Lower lobe of right lung (tissue), 2 donors: ENCODE results near the gene MYLK3. TPM values are rescaled to one million over a fixed set of nuclear protein-coding genes. Genes with fewer than 3 reads are reported as not detected.
A peak's percentile ranks its signal among the peaks of the same experiment; 100 is the strongest.
"Not testable (repeated sequence)": the region's sequence is repeated elsewhere in the genome, so short reads cannot be mapped to it uniquely, and the experiment has no call there.

ENCODE experiments used
- ATAC-seq, 2 donors: fragments of 200-7000 bp; cut with Tn5 transposase; one replicate each; pipeline ENCODE4 v1.9.1; 2020 to 2022; ENCODE audit warnings: mild to moderate bottlenecking in 2 of 2, moderate library complexity in 2 of 2
- DNase-seq: peaks from one replicate; pipeline ENCODE4 v3.0.0-alpha.2; 2020
- H3K27ac ChIP-seq: fragments of 200-600 bp; one replicate; pipeline ENCODE4 v1.8.0; 2022
- H3K27me3 ChIP-seq: fragments of 200-600 bp; one replicate; pipeline ENCODE4 v1.8.0; 2022; ENCODE audit warnings: low read depth
- H3K36me3 ChIP-seq: fragments of 200-600 bp; one replicate; pipeline ENCODE4 v1.8.0; 2022; ENCODE audit warnings: mild to moderate bottlenecking
- H3K4me1 ChIP-seq: fragments of 200-600 bp; one replicate; pipeline ENCODE4 v1.8.0; 2022
- H3K4me3 ChIP-seq: fragments of 200-600 bp; one replicate; pipeline ENCODE4 v1.8.0; 2022; ENCODE audit warnings: mild to moderate bottlenecking
- H3K9me3 ChIP-seq: fragments of 200-600 bp; one replicate; pipeline ENCODE4 v1.8.0; 2022
- CTCF ChIP-seq: fragments of 200-600 bp; IDR thresholded peaks from one replicate; pipeline ENCODE4 v1.8.0; 2022; ENCODE audit warnings: antibody characterized with exemption, mild to moderate bottlenecking
- intact Hi-C: fragments of 100-400 bp; cut with DNase I; formaldehyde crosslinking; loops from one replicate; pipeline ENCODE4 v1.11.0; 2022
- total RNA-seq: library from RNA; stranded (reverse); fragmentation: NEBNext Ultra II Directional; extraction: Animal tissue kit (Norgen Biotek cat#: 25700); gene quantifications from one replicate; pipeline ENCODE4 v1.2.1, GENCODE V29; 2021
- donor health status: DM: no; HTN: yes; CAD: no; lungs with severe emphysema.

The MYLK3 gene
- total RNA-seq, 1 donor from 2014 or later, result 2.0 TPM

- peak; percentile 86 for DNase-seq
- Histone ChIP-seq H3K4me1 (no peaks in the 10 kb centered on the region), H3K27me3 (no peaks in the 10 kb centered on the region), H3K36me3 (no peaks in the 10 kb centered on the region), H3K4me3 (peak overlapping the region; percentile 71), H3K27ac (peak overlapping the region; percentile 7), H3K9me3 (no peaks in the 10 kb centered on the region)
- peak; percentile 98 to 99 for ATAC-seq
- intact Hi-C loops, result no loop called here
- TF ChIP-seq CTCF, result no peak
Measured at GRCh38 chr16:46789499-46790414, 41.6 kb upstream of the MYLK3 start.

GRCh38 chr16:46788891-46789474 lies 40.8 kb upstream of the MYLK3 start:
- ATAC-seq (no peak), DNase-seq (no peak)
- H3K27ac ChIP-seq, result no peak overlapping the region

DNA sequence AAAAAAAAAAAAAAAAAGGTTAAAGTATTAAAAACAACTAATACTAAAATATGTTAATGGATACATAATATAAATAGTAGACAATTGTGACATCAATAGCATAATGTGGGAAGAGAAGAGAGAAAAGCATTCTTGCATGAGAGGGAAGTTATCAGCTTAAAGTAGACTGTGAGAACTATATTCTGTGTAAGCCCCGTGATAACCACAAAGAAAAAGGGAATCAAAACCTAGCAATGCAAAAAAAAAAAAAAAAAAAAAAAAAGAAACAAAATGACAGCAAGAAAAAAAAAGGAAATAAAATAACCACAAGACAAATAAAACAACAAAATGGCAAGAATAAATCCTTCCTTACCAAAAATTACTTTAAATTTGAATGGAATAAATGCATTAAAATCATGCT lies 39.8 kb upstream of the MYLK3 start:
- DNase-seq, result no peak
- intact Hi-C loops, result no loop called here

More at GRCh38 chr16:46788891-46789474, 40.8 kb upstream of the MYLK3 start:
- Histone ChIP-seq H3K9me3 (no peaks in the 10 kb centered on the region), H3K4me1 (no peaks in the 10 kb centered on the region), H3K36me3 (no peaks in the 10 kb centered on the region), H3K4me3 (no peak overlapping the region), H3K27me3 (no peaks in the 10 kb centered on the region)
- intact Hi-C loops, result no loop called here
- TF ChIP-seq CTCF, result no peak

GRCh38 chr16:46785076-46785845 lies 37.1 kb upstream of the MYLK3 start:
- Histone ChIP-seq H3K4me1 (no peaks in the 10 kb centered on the region), H3K36me3 (no peaks in the 10 kb centered on the region), H3K27ac (no peak overlapping the region), H3K4me3 (no peak overlapping the region), H3K9me3 (no peaks in the 10 kb centered on the region), H3K27me3 (no peaks in the 10 kb centered on the region)
- DNase-seq, result no peak
- no peak for TF ChIP-seq CTCF
- intact Hi-C loops, result no loop called here
- ATAC-seq, result no peak

More for the DNA sequence above, 39.8 kb upstream of the MYLK3 start:
- H3K9me3 ChIP-seq, result no peaks in the 10 kb centered on the region
- ATAC-seq, result no peak
- no peaks in the 10 kb centered on the region for H3K36me3 ChIP-seq
- no peak overlapping the region for H3K27ac ChIP-seq
- H3K27me3 ChIP-seq, result no peaks in the 10 kb centered on the region
- no peak overlapping the region for H3K4me3 ChIP-seq
- no peak for TF ChIP-seq CTCF
- H3K4me1 ChIP-seq, result no peaks in the 10 kb centered on the region

DNA sequence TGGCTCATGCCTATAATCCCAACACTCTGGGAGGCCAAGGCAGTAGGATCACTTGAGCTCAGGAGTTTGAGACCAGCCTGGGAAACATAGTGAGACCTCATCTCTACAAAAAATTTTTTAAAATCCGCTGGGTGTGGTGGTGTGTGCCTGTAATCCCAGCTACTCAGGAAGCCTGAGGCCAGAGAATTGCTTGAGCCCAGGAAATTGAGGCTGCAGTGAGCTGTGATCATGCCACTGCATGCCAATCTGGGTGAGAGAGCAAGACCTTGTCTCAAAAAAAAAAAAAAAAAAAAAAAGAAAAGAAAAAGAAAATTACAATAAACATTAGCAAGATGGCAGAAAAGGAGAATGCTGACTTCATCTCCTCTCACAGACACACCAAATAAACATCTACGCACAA lies 36.4 kb upstream of the MYLK3 start:
- H3K4me1 ChIP-seq, H3K27ac ChIP-seq, H3K4me3 ChIP-seq, ATAC-seq, H3K27me3 ChIP-seq, H3K36me3 ChIP-seq, DNase-seq, intact Hi-C loops, H3K9me3 ChIP-seq: not testable (repeated sequence)
